ENCODE results near the gene C6orf62. TPM values are rescaled to one million over a fixed set of nuclear protein-coding genes. Genes with fewer than 3 reads are reported as not detected.
"Not testable (repeated sequence)": the region's sequence is repeated elsewhere in the genome, so short reads cannot be mapped to it uniquely, and the experiment has no call there.

Gene C6orf62
- total and polyA plus RNA-seq, 2 of the 4 experiments (the other 2 are of a cell fraction) = 47.5 to 50.7 TPM

DNA sequence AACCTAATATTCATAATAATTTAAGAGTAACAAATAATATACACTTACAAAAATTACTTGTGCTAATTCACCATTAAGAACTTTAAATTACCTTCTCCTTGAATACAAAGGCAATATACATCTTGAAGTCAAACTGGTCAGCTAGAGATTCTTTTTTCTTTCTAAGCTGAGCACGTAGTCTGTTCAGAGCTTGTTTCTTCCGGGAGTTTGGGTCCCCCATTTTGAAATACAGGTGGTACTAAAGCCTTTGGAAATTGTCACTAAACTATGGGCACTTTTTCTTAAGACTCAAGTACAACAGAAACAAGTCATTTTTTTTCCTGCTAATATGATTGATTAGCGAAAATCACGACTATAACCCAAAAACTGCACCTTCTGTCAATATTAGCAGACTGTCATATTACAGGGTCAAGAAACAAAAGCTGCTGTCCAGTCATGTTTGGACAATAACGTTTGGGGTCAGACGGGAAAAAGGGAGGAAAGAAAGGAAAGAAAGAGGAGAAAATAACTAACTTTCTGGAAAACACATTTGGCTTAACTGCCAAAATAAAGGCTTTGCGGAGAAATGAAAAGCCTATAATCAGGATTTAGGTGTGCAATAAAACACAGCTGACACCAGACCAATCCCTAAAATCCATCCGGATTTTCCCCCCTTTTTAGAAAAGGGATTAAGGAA, 367 bp downstream of the C6orf62 start (continued):
- no peak for TF ChIP-seq MAZ (IDR thresholded peaks at IDR 0.05; ENCODE audit: borderline replicate concordance, low read depth, low read length)

DNA sequence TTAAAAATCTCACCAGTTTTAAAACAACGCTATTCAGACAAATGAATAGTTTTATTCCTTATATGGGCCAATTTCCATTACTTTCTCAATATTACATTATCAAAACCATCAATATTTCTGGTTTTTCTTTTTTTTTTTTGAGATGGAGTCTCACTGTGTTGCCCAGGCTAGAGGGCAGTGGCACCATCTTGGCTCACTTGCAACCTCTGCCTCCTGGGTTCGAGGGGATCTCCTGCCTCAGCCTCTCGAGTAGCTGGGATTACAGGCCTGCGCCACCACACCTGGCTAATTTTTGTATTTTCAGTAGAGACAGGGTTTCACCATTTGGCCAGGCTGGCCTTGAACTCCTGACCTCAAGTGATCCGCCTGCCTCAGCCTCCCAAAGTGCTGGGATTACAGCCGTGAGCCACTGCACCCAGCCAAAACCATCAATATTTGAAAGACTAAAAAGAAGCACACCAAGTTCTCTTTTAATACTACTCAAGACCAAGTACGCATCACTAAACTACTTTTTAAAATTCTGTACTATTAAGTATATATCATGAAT, 2.3 kb downstream of the C6orf62 start:
- H3K9me3 ChIP-seq (ENCODE audit: control insufficient read depth, insufficient read depth, low read length); H3K9ac ChIP-seq (ENCODE audit: low read depth, low read length); dilution Hi-C loops (cut with HindIII; ENCODE audit: low sequenced_read_pairs, unreplicated experiment); H3K56ac ChIP-seq (ENCODE audit: extremely low read depth, insufficient read depth, low read length); ATAC-seq (ENCODE audit: low read depth); H4K8ac ChIP-seq (ENCODE audit: low read depth in 2 of 2, low read length in 2 of 2); H3K23ac ChIP-seq (ENCODE audit: low read depth, low read length); H2BK20ac ChIP-seq (ENCODE audit: low read depth, low read length); H3K4me3 ChIP-seq (ENCODE audit: insufficient read depth, low read depth, low read length); H3K27ac ChIP-seq (ENCODE audit: insufficient read depth, low read length); H4K91ac ChIP-seq (ENCODE audit: insufficient read depth, low read depth, low read length); DNase-seq; H2BK5ac ChIP-seq (ENCODE audit: low read depth, low read length, poor library complexity, severe bottlenecking); H3K4ac ChIP-seq (ENCODE audit: low read depth, low read length); H2BK120ac ChIP-seq (ENCODE audit: low read depth, low read length); in situ Hi-C loops (cut with MboI; ENCODE audit: low sequenced_read_pairs); H3K18ac ChIP-seq (ENCODE audit: low read depth, low read length); H3K4me1 ChIP-seq (ENCODE audit: control insufficient read depth, insufficient read depth, low read length); H2AFZ ChIP-seq (replicated peaks; ENCODE audit: low read length, poor library complexity); H3K9me1 ChIP-seq (ENCODE audit: insufficient read depth, low read length); BruUV-seq (replicated peaks); H2AK5ac ChIP-seq (ENCODE audit: low read depth, low read length); POLR2A ChIA-PET (ENCODE audit: unreplicated experiment); H3K14ac ChIP-seq (replicated peaks; ENCODE audit: low read depth, low read length); H2BK15ac ChIP-seq (ENCODE audit: low read depth, low read length); H4K5ac ChIP-seq (ENCODE audit: low read depth, low read length); H3K27me3 ChIP-seq (ENCODE audit: control insufficient read depth, insufficient read depth, low read length); H2AK9ac ChIP-seq (replicated peaks; ENCODE audit: low read depth, low read length, poor library complexity): not testable (repeated sequence)
- Histone ChIP-seq H3K79me1 (ENCODE audit: low read depth in 1 of 2, low read length in 2 of 2) (peaks cover 0 to 19% of the 10 kb centered on the region in 2 experiments; a peak in 3 of 4 replicates), H4K20me1 (ENCODE audit: insufficient read depth, low read length) (peaks cover 77% of the 10 kb centered on the region), H3K4me2 (ENCODE audit: low read depth, low read length) (peak overlapping the region; percentile 49), H3K36me3 (ENCODE audit: control insufficient read depth, insufficient read depth, low read length) (peaks cover 35% of the 10 kb centered on the region)
- WGBS, 2 experiments (ENCODE audit: extremely low coverage in 2 of 2, insufficient read length in 1 of 2) = no CpG with 5 or more reads among the region's 7 CpGs
- intact Hi-C loops (cut with micrococcal nuclease) = loop anchor here (5.0 to 10.0 kb wide), 2 partner anchors 138 to 356 kb away; no protein-coding TSS in a partner anchor
- CTCF ChIA-PET = interaction anchor here (0.6 kb wide), 1 partner anchor 133 kb away, joined by 3 read pairs; no protein-coding TSS in a partner anchor

All from IMR-90 (cell line).